Caco-2 (cell line): ENCODE data around the gene TMEM273. TPM values are rescaled to one million over a fixed set of nuclear protein-coding genes. Genes with fewer than 3 reads are reported as not detected.

ENCODE experiments used
- BruUV-seq: library from RNA; stranded (reverse); fragments of 400-500 nt; replicated peaks from 2 replicates; lab custom pipeline; 2021; lab: Mats Ljungman, UMichigan
- CTCF ChIA-PET: fragments of 300-600 bp; sonication (Branson Sonifier 250); formaldehyde crosslinking; loops from one replicate; lab custom pipeline; 2022; ENCODE audit warnings: antibody characterized with exemption; lab: Charles Lee
- POLR2A ChIA-PET: fragments of 300-600 bp; sonication (Branson Sonifier 250); formaldehyde crosslinking; loops from one replicate; lab custom pipeline; 2022; ENCODE audit warnings: antibody characterized with exemption; lab: Charles Lee
- DNase-seq, 2 experiments: peaks; one replicate each; pipeline versions ENCODE4 v3.0.0 to v3.0.0-alpha.2; 2020 to 2022
- H3K27me3 ChIP-seq: replicated peaks from 2 replicates; pipeline ENCODE4 v1.6.0; 2011; ENCODE audit warnings: low read length; ENCODE audit not compliant: control insufficient read depth, insufficient read depth
- H3K36me3 ChIP-seq: 2 replicates; pipeline ENCODE4 v1.5.1; 2011; ENCODE audit warnings: low read length; ENCODE audit not compliant: control insufficient read depth, insufficient read depth
- H3K4me1 ChIP-seq: fragments of 250-450 bp; sonication (Bioruptor Pico); 2 replicates; pipeline ENCODE4 v1.5.1; 2020; ENCODE audit warnings: mild to moderate bottlenecking
- H3K4me3 ChIP-seq: 2 replicates; pipeline ENCODE4 v1.5.1; 2011; ENCODE audit warnings: low read depth, mild to moderate bottlenecking, control low read depth, low read length
- H3K9me3 ChIP-seq: fragments of 250-450 bp; sonication (Bioruptor Pico); 2 replicates; pipeline ENCODE4 v1.5.1; 2020; ENCODE audit warnings: mild to moderate bottlenecking, moderate library complexity
- H3K27ac Mint-ChIP-seq: one replicate; pipeline ENCODE4 v1.8.0; 2022; ENCODE audit warnings: mixed read lengths; ENCODE audit not compliant: unreplicated experiment
- H3K27me3 Mint-ChIP-seq: one replicate; pipeline ENCODE4 v1.8.0; 2022; ENCODE audit warnings: mixed read lengths; ENCODE audit not compliant: insufficient read depth, unreplicated experiment
- H3K36me3 Mint-ChIP-seq: one replicate; pipeline ENCODE4 v1.8.0; 2022; ENCODE audit warnings: mild to moderate bottlenecking, mixed read lengths; ENCODE audit not compliant: insufficient read depth, unreplicated experiment
- H3K4me1 Mint-ChIP-seq: one replicate; pipeline ENCODE4 v1.8.0; 2022; ENCODE audit warnings: low read depth, mixed read lengths; ENCODE audit not compliant: unreplicated experiment
- H3K4me3 Mint-ChIP-seq: one replicate; pipeline ENCODE4 v1.8.0; 2022; ENCODE audit warnings: mild to moderate bottlenecking, moderate library complexity, mixed read lengths; ENCODE audit not compliant: unreplicated experiment
- H3K9me3 Mint-ChIP-seq: one replicate; pipeline ENCODE4 v1.8.0; 2022; ENCODE audit warnings: mixed read lengths; ENCODE audit not compliant: unreplicated experiment
- CTCF ChIP-seq, 2 experiments: fragments of 200-600 bp in 1 of 2; IDR thresholded peaks; 1 replicate in 1 of 2; 2 replicates in 1 of 2; pipeline versions ENCODE4 v1.5.1 to v1.8.0; 2011 to 2022; ENCODE audit warnings: antibody characterized with exemption in 1 of 2, control low read depth in 1 of 2, inconsistent platforms in 1 of 2, low read depth in 1 of 2, low read length in 1 of 2, mild to moderate bottlenecking in 1 of 2, moderate library complexity in 1 of 2; ENCODE audit not compliant: insufficient read depth in 1 of 2, severe bottlenecking in 1 of 2, unreplicated experiment in 1 of 2
- intact Hi-C: fragments of 100-400 bp; cut with micrococcal nuclease; formaldehyde crosslinking; loops from one replicate; pipeline ENCODE4 v1.10.0; 2022; ENCODE audit not compliant: unreplicated experiment
- total RNA-seq: library from RNA; stranded (reverse); gene quantifications from 2 replicates; pipeline ENCODE4 v1.2.3, GENCODE V29; 2022

Gene TMEM273
- total RNA-seq, 1 experiment from 2014 or later: not detected

GRCh38 chr10:49231086-49231820 lies 43.1 kb upstream of the TMEM273 start:
- no peaks in the 10 kb centered on the region for H3K9me3 ChIP-seq
- Mint-ChIP-seq H3K27ac (no peak overlapping the region), H3K4me1 (no peaks in the 10 kb centered on the region), H3K27me3 (peaks cover 23% of the 10 kb centered on the region), H3K9me3 (no peaks in the 10 kb centered on the region), H3K36me3 (no peaks in the 10 kb centered on the region), H3K4me3 (no peak overlapping the region)
- H3K4me3 ChIP-seq: no peak overlapping the region
- TF ChIP-seq CTCF (IDR thresholded peaks at IDR 0.05; ENCODE audit: insufficient read depth in 1 of 2, low read depth in 1 of 2, low read length in 1 of 2, severe bottlenecking in 1 of 2, unreplicated experiment in 1 of 2): no peak
- no peaks in the 10 kb centered on the region for H3K4me1 ChIP-seq
- POLR2A ChIA-PET: no interaction called here
- CTCF ChIA-PET: no interaction called here
- DNase-seq: no peak
- H3K36me3 ChIP-seq: no peaks in the 10 kb centered on the region
- BruUV-seq: no TSS peak
- H3K27me3 ChIP-seq: 0 out of 2 replicates have a peak, but pooled peaks cover 2% of the 10 kb centered on the region
- intact Hi-C loops: no loop called here

DNA sequence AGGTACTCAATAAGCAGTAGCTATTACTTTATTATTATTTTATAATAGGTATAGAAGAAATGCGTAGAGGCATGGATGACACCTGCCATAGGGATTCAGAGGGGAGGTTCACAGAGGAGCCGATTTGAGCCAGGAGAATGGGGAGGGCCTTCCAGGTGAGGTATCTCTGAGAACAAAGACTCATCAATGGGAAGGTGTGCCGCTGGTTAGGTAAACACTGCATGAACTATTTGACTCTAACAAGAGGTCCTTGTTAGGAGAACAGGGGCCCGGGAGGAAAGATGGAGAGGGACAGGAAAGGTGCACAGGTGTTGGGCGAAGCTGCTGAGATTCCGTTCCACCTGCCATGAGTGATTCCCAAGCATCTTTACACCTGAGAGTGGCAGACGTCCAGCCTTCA lies 41.8 kb upstream of the TMEM273 start:
- Histone ChIP-seq H3K4me3 (no peak overlapping the region), H3K4me1 (no peaks in the 10 kb centered on the region), H3K27me3 (0 out of 2 replicates have a peak, but pooled peaks cover 2% of the 10 kb centered on the region), H3K9me3 (no peaks in the 10 kb centered on the region), H3K36me3 (no peaks in the 10 kb centered on the region)
- intact Hi-C loops: no loop called here
- no TSS peak for BruUV-seq
- Mint-ChIP-seq H3K36me3 (no peaks in the 10 kb centered on the region), H3K27ac (no peak overlapping the region), H3K4me1 (no peaks in the 10 kb centered on the region), H3K9me3 (no peaks in the 10 kb centered on the region), H3K27me3 (peaks cover 24% of the 10 kb centered on the region), H3K4me3 (no peak overlapping the region)
- CTCF ChIA-PET: no interaction called here
- TF ChIP-seq CTCF (IDR thresholded peaks at IDR 0.05; ENCODE audit: insufficient read depth in 1 of 2, low read depth in 1 of 2, low read length in 1 of 2, severe bottlenecking in 1 of 2, unreplicated experiment in 1 of 2): no peak
- no peak for DNase-seq
- POLR2A ChIA-PET: no interaction called here

DNA sequence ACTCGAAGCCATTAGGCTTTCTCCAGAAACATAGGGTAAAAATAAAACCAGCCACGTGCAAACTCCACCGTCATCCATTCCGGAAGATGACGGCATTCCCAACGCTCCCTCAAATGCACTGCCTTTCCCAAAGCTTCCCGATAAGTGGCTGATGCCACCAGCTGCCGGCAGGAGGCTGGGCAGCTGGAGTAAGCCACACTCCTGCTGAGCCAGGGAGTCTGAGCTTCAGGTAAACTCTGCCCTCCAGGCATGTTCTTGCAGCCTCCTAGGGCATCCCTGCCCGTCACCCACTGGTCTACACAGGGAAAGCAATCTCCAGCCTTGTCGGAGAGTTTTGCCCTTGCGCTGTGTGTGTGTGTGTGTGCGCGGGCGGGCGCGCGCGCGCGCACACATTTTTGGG lies 40.5 kb upstream of the TMEM273 start:
- H3K9me3 Mint-ChIP-seq: no peaks in the 10 kb centered on the region
- H3K4me1 Mint-ChIP-seq: no peaks in the 10 kb centered on the region
- POLR2A ChIA-PET: no interaction called here
- no TSS peak for BruUV-seq
- intact Hi-C loops: loop anchor here (10.0 kb wide), 1 partner anchor 286 kb away; no protein-coding TSS in a partner anchor
- 0 out of 2 replicates have a peak, but pooled peaks cover 2% of the 10 kb centered on the region for H3K27me3 ChIP-seq
- H3K9me3 ChIP-seq: no peaks in the 10 kb centered on the region
- peaks cover 24% of the 10 kb centered on the region for H3K27me3 Mint-ChIP-seq
- no peak for TF ChIP-seq CTCF (IDR thresholded peaks at IDR 0.05; ENCODE audit: insufficient read depth in 1 of 2, low read depth in 1 of 2, low read length in 1 of 2, severe bottlenecking in 1 of 2, unreplicated experiment in 1 of 2)
- H3K4me3 Mint-ChIP-seq: no peak overlapping the region
- H3K36me3 ChIP-seq: no peaks in the 10 kb centered on the region
- H3K36me3 Mint-ChIP-seq: no peaks in the 10 kb centered on the region
- no peak for DNase-seq
- no peaks in the 10 kb centered on the region for H3K4me1 ChIP-seq
- H3K27ac Mint-ChIP-seq: no peak overlapping the region
- CTCF ChIA-PET: no interaction called here
- H3K4me3 ChIP-seq: no peak overlapping the region
